NT2/D1 (cell line): ENCODE measurements around the gene PAXX.

Source experiments
- DNase-seq: peaks from one replicate; pipeline ENCODE4 v3.0.0-alpha.2; 2011; ENCODE audit warnings: low read depth, low spot score
- H3K27me3 ChIP-seq: 2 replicates; pipeline ENCODE4 v1.6.0; 2011; ENCODE audit warnings: mild to moderate bottlenecking; ENCODE audit not compliant: insufficient read length, insufficient read depth
- H3K36me3 ChIP-seq: 2 replicates; pipeline ENCODE4 v1.6.1; 2011; ENCODE audit warnings: mild to moderate bottlenecking, low read length, mixed read lengths; ENCODE audit not compliant: insufficient read depth, insufficient read length
- H3K4me1 ChIP-seq: 2 replicates; pipeline ENCODE4 v1.5.1; 2011; ENCODE audit not compliant: insufficient read depth, insufficient read length
- H3K4me3 ChIP-seq: 2 replicates; pipeline ENCODE4 v1.5.1; 2011; ENCODE audit warnings: low read depth; ENCODE audit not compliant: insufficient read length
- H3K9ac ChIP-seq: 2 replicates; pipeline ENCODE4 v1.6.0; 2011; ENCODE audit warnings: low read depth; ENCODE audit not compliant: insufficient read length
- H3K9me3 ChIP-seq: 2 replicates; pipeline ENCODE4 v1.5.1; 2011; ENCODE audit warnings: mild to moderate bottlenecking, low read length; ENCODE audit not compliant: insufficient read depth
- SUZ12 ChIP-seq: IDR thresholded peaks from 2 replicates; pipeline ENCODE4 v1.6.1; 2011; ENCODE audit not compliant: insufficient read length, insufficient read depth; ENCODE audit errors: extremely low read depth
- YY1 ChIP-seq: IDR thresholded peaks from 2 replicates; pipeline ENCODE4 v1.6.1; 2011; ENCODE audit not compliant: insufficient read length, insufficient read depth
- ZNF274 ChIP-seq: IDR thresholded peaks from 2 replicates; pipeline ENCODE4 v1.6.1; 2011; ENCODE audit warnings: mild to moderate bottlenecking, low read depth, low read length

The PAXX gene

DNA sequence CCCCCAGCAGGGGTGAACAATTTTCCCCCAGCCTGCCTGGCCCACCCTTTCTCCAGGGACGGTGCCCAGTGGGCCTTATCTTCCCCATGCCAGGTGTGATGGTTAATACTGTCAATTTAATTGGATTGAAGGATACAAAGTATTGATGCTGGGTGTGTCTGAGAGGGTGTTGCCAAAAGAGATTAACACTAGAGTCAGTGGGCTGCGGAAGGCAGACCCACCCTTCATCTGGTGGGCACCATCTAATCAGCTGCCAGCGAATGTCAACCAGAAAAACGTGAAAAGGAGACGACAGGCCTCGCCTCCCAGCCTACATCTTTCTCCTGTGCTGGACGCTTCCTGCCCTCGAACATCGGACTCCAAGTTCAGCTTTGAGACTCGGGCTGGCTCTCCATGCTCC is 45.3 kb downstream of the PAXX start:
- H3K4me3 ChIP-seq = no peak overlapping the region
- TF ChIP-seq SUZ12 = no peak
- no peak for TF ChIP-seq YY1
- TF ChIP-seq ZNF274 = no peak
- H3K36me3 ChIP-seq = peaks cover 28% of the 10 kb centered on the region
- H3K9me3 ChIP-seq = no peaks in the 10 kb centered on the region
- peaks cover 8% of the 10 kb centered on the region for H3K27me3 ChIP-seq
- H3K4me1 ChIP-seq = peaks cover 19% of the 10 kb centered on the region
- no peak overlapping the region for H3K9ac ChIP-seq
- no peak for DNase-seq

DNA sequence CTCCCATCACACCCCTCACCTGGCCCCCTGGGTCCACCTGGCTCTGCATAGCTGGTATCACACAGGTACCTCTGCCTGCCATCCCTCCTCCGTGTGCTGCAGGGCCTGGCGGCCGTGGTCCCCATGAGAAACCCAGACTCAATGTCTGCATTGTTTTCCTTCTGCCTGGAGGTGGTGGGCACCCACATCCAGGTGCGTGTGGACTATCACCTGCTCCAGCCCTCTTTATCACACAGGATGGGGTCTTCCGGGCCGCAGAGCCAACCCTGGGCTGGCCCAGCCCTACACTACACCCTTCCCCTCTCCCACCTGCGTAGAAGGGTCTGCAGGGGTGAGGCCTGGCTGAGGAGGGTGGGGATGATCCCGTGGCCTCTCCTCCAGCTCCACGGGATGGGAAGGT is 46.7 kb downstream of the PAXX start:
- TF ChIP-seq YY1 (no peak), SUZ12 (no peak), ZNF274 (no peak)

DNA sequence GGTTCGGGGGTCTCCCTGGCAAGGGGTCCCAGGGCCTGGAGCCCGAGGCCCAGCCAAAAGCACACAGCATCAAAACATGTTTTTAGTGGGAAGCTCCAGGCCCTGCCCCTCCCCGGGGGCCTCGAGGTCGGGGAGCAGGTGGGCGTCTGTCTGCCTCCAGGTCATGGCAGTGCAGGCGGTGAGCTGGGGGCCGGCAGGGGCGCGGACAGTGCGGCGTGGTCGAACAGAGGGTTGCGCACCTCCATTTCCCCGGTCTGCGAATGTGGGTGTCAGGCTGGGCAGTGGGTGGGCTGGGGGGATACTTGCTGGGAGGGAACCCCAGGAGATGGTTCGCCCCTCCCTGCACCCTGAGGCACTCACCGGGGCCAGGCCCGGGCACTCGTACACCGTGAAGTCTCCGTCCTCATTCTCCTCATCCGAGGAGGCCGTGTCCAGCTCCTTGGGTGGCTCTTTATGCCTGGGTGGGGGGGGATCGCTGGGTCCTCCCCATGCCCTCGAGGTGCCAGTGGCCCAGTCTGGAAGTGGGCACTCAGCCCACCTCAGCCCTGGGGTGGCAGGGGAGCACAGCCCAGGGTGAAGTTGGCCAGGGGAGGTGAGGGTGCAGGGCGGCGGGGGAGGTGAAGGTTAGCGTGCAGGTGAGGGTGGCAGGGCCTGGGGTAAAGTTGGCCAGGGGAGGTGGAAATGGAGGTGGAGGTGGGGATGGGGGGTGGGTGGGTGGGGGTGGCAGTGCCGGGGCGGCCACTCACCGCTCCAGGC is 47.6 kb downstream of the PAXX start:
- DNase-seq = no peak
- no peaks in the 10 kb centered on the region for H3K9me3 ChIP-seq
- H3K27me3 ChIP-seq = peaks cover 21% of the 10 kb centered on the region
- H3K4me1 ChIP-seq = peaks cover 26% of the 10 kb centered on the region
- H3K36me3 ChIP-seq = peaks cover 28% of the 10 kb centered on the region
- no peak overlapping the region for H3K9ac ChIP-seq
- TF ChIP-seq ZNF274 (no peak), YY1 (no peak), SUZ12 (no peak)
- H3K4me3 ChIP-seq = no peak overlapping the region

More for the DNA sequence above, 46.7 kb downstream of the PAXX start:
- Histone ChIP-seq H3K4me1 (peaks cover 23% of the 10 kb centered on the region), H3K9me3 (no peaks in the 10 kb centered on the region), H3K4me3 (no peak overlapping the region), H3K27me3 (peaks cover 17% of the 10 kb centered on the region), H3K36me3 (peaks cover 28% of the 10 kb centered on the region), H3K9ac (no peak overlapping the region)
- no peak for DNase-seq

DNA sequence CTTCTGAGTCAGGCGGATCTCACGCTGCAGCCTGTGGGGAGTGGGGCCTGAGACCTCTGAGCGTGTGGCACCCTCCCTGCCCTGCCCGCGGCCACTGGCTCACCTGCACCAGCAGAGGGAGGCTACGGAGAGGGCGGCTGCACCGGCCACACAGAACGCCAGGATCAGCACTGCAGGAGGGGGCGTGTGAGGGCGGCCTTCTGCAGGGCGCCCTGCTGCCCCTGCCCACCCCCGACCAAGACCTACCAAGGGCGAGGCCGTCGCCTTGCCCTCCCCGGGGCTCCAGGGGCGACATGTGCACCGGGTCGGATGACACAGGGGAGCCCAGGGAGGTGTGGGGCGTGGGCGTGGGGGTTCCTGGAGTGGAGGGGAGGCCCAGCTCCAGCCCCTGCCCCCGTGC is 48.3 kb downstream of the PAXX start:
- peaks cover 28% of the 10 kb centered on the region for H3K36me3 ChIP-seq
- H3K9ac ChIP-seq = peak overlapping the region; percentile 4
- H3K4me1 ChIP-seq = peaks cover 24% of the 10 kb centered on the region
- peaks cover 26% of the 10 kb centered on the region for H3K27me3 ChIP-seq
- H3K4me3 ChIP-seq = no peak overlapping the region
- H3K9me3 ChIP-seq = no peaks in the 10 kb centered on the region
- no peak for DNase-seq
- TF ChIP-seq YY1 = no peak
- no peak for TF ChIP-seq SUZ12
- no peak for TF ChIP-seq ZNF274

DNA sequence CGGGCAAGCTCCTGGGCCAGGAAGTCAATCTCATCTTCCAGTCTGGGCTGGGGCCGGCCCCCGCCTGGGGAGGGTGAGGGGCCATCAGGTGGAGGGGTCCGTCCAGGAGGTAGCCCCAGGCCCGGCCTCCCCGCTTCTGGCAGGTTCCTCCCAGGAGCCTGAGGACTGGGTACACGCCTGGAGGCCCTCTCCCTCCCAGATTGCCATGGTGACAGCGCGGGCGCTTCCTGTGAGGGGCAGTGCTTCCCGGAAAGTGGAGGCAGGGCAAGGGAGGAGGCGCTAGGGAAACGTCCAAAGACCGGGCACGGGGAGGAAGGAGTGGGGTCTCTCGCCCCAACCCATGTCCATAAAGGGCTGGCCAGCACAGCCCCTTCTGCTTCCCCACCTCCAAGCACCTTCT is 48.9 kb downstream of the PAXX start:
- no peak for DNase-seq
- Histone ChIP-seq H3K9me3 (no peaks in the 10 kb centered on the region), H3K4me3 (no peak overlapping the region), H3K36me3 (peaks cover 28% of the 10 kb centered on the region), H3K27me3 (peaks cover 29% of the 10 kb centered on the region), H3K9ac (peak overlapping the region; percentile 4), H3K4me1 (peaks cover 22% of the 10 kb centered on the region)
- no peak for TF ChIP-seq SUZ12
- TF ChIP-seq ZNF274 = no peak
- no peak for TF ChIP-seq YY1

DNA sequence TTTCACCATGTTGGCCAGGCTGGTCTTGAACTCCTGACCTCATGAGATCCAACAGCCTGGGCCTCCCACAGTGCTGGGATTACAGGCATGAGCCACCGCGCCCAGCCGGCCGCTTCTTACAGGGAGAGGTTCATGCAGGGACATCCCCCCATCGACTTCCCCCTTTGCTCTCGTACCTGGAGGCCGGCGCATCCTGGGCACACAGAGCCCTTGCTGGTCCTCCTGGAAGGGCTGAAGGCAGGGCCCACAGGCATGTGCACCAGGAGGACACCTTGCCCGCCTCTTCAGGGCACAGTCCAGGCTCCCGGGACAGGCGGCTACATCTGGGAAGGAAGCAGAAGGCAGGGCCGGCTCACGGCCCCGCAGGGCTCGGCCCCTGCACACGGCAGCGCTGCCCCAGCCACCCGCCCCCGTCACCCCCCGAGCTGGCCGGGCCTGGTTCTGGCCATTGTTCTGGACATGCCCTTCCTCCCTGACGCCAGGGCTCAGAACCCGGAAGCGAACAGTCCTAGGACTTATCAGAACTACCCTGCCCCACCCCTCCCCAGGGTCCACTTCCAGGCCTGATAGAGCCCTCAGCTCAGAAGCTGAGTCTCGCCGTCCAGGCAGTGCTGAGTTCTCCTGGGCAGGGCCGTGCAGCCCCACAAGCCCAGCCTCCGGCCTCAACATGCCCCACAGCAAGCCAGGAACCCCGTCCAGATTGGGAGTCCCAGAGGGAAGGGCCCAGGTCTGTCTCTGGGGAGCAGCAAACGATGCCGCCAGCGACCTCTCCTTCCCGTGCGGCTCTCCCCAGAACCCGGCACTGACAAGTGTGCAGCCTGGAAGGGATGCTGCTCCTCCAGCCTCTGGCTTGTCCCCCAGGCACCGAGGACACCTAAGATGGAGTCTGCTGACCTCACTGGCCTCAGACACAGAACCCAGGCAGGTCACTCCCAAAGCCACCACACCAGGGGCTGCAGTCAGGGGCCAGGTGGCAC is 50.8 kb downstream of the PAXX start:
- Histone ChIP-seq H3K27me3 (peaks cover 40% of the 10 kb centered on the region), H3K9ac (peak overlapping the region; percentile 26), H3K4me1 (peaks cover 22% of the 10 kb centered on the region), H3K4me3 (no peak overlapping the region), H3K36me3 (peaks cover 22% of the 10 kb centered on the region), H3K9me3 (no peaks in the 10 kb centered on the region)
- no peak for DNase-seq
- TF ChIP-seq SUZ12 (no peak), YY1 (no peak), ZNF274 (no peak)
